A673 (cell line): Measurements from ENCODE around the gene ZBTB20. TPM values are rescaled to one million over a fixed set of nuclear protein-coding genes. Genes with fewer than 3 reads are reported as not detected.

Experiments used
- BruUV-seq: library from RNA; stranded (reverse); fragments of 400-500 nt; replicated peaks from 2 replicates; lab custom pipeline; 2021; lab: Mats Ljungman, UMichigan
- CTCF ChIA-PET: fragments of 300-600 bp; sonication (Branson Sonifier 250); formaldehyde crosslinking; loops from one replicate; lab custom pipeline; 2022; ENCODE audit warnings: antibody characterized with exemption; lab: Charles Lee
- POLR2A ChIA-PET: fragments of 300-600 bp; sonication (Branson Sonifier 250); formaldehyde crosslinking; loops from one replicate; lab custom pipeline; 2022; ENCODE audit warnings: antibody characterized with exemption; ENCODE audit not compliant: low non-redundant PET; lab: Charles Lee
- DNase-seq: peaks from one replicate; pipeline ENCODE4 v3.0.0-alpha.2; 2015; ENCODE audit warnings: low spot score
- H3K27ac ChIP-seq: fragments of 200-600 bp; sonication (generic); 2 replicates; pipeline ENCODE4 v1.5.1; 2016; ENCODE audit warnings: mixed run types, low read depth, mild to moderate bottlenecking, mixed read lengths, antibody characterized with exemption, low read length; ENCODE audit not compliant: poor library complexity, severe bottlenecking
- H3K27me3 ChIP-seq: fragments of 200-600 bp; sonication (generic); replicated peaks from 2 replicates; pipeline ENCODE4 v1.6.1; 2017; ENCODE audit warnings: mixed run types, low read depth, mild to moderate bottlenecking, mixed read lengths, antibody characterized with exemption, low read length; ENCODE audit not compliant: insufficient read depth, poor library complexity
- H3K36me3 ChIP-seq: fragments of 200-600 bp; sonication (generic); 2 replicates; pipeline ENCODE4 v1.6.1; 2016; ENCODE audit warnings: mixed run types, mild to moderate bottlenecking, mixed read lengths, antibody characterized with exemption, low read length; ENCODE audit not compliant: insufficient read depth, poor library complexity, severe bottlenecking
- H3K4me1 ChIP-seq: fragments of 200-600 bp; sonication (generic); 2 replicates; pipeline ENCODE4 v1.6.1; 2017; ENCODE audit warnings: mixed run types, mild to moderate bottlenecking, mixed read lengths, antibody characterized with exemption, low read length; ENCODE audit not compliant: insufficient read depth, poor library complexity, severe bottlenecking
- H3K4me3 ChIP-seq: fragments of 200-600 bp; sonication (generic); 2 replicates; pipeline ENCODE4 v1.5.1; 2016; ENCODE audit warnings: low read depth, mixed run types, mild to moderate bottlenecking, mixed read lengths, low read length; ENCODE audit not compliant: poor library complexity, severe bottlenecking
- H3K9me3 ChIP-seq: fragments of 200-600 bp; sonication (generic); 2 replicates; pipeline ENCODE4 v1.6.1; 2016; ENCODE audit warnings: mixed run types, low read depth, mild to moderate bottlenecking, mixed read lengths, antibody characterized with exemption, low read length; ENCODE audit not compliant: poor library complexity, severe bottlenecking
- CTCF ChIP-seq: fragments of 300-800, 200-600 bp; sonication (generic); conservative IDR thresholded peaks from 2 replicates; pipeline ENCODE4 v1.5.1; 2017; ENCODE audit warnings: low read depth, mild to moderate bottlenecking, antibody characterized with exemption, low read length, moderate library complexity, mixed read lengths
- EZH2 ChIP-seq: fragments of 200-600 bp; sonication (generic); IDR thresholded peaks from 2 replicates; pipeline ENCODE4 v1.6.1; 2017; ENCODE audit warnings: borderline replicate concordance, low read depth, mild to moderate bottlenecking, mixed read lengths, antibody characterized with exemption, low read length; ENCODE audit not compliant: poor library complexity, severe bottlenecking
- intact Hi-C: fragments of 100-400 bp; cut with micrococcal nuclease; formaldehyde crosslinking; loops from one replicate; pipeline ENCODE4 v1.10.0; 2022; ENCODE audit not compliant: unreplicated experiment
- total RNA-seq: library from RNA; stranded (reverse); gene quantifications from 2 replicates; pipeline ENCODE4 v1.2.3, GENCODE V29; 2021

The ZBTB20 gene
- total RNA-seq, 1 experiment from 2014 or later: 13.5 TPM

DNA sequence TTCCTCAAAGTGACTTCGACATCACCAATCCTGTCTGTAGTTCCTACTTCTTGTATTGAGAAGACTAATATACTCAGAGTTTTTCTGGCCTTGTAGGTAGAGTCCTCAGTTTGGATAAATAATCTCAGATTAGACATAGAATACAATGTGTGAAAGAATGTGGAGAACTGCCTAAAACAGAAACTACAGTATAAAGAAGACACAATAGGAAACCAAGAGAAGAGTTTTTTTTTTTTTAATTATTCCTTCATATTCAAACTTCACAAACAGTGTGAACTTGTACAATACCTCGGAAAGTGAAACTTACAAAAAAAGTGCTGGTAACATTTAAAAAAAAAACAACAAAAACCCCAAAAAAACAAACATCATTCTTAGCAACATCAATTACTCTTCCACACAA, 832.8 kb downstream of the ZBTB20 start:
- CTCF ChIA-PET: no interaction called here

DNA sequence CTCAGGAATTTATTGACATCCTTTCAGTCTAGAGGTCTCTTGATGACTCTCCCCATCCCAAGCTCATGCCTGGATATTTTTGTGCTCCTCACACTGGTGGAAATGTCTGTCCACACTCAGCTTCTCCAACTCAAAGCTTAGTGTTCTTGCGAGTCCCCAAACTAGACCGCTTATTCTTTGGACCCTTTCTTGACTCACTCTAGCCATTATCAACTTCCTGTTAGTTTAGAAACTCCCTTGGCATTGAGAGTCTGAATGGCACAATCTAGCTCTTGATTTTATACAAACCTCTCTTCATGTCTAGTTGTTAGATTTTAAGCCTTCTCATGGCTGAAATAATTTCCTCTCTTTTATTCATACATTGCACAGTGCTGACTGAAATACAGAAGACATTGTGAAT, 833.7 kb downstream of the ZBTB20 start:
- H3K27ac ChIP-seq: no peak overlapping the region
- ChIA-PET CTCF (no interaction called here), POLR2A (no interaction called here)
- no peaks in the 10 kb centered on the region for H3K4me1 ChIP-seq
- no peaks in the 10 kb centered on the region for H3K9me3 ChIP-seq
- no peak overlapping the region for H3K4me3 ChIP-seq
- no peak for DNase-seq
- H3K27me3 ChIP-seq: no peaks in the 10 kb centered on the region
- H3K36me3 ChIP-seq: no peaks in the 10 kb centered on the region
- intact Hi-C loops: no loop called here
- no peak for TF ChIP-seq EZH2
- TF ChIP-seq CTCF: no peak
- BruUV-seq: no TSS peak

More for the DNA sequence above, 832.8 kb downstream of the ZBTB20 start:
- no peak for DNase-seq
- no peaks in the 10 kb centered on the region for H3K27me3 ChIP-seq
- TF ChIP-seq CTCF (no peak), EZH2 (no peak)
- POLR2A ChIA-PET: no interaction called here
- H3K4me3 ChIP-seq: no peak overlapping the region
- BruUV-seq: no TSS peak
- H3K27ac ChIP-seq: no peak overlapping the region
- H3K9me3 ChIP-seq: no peaks in the 10 kb centered on the region
- intact Hi-C loops: no loop called here
- no peaks in the 10 kb centered on the region for H3K36me3 ChIP-seq
- no peaks in the 10 kb centered on the region for H3K4me1 ChIP-seq

GRCh38 chr3:114310695-114311094, 836.4 kb downstream of the ZBTB20 start:
- ChIA-PET CTCF (no interaction called here), POLR2A (no interaction called here)
- Histone ChIP-seq H3K36me3 (no peaks in the 10 kb centered on the region), H3K4me1 (no peaks in the 10 kb centered on the region), H3K27me3 (no peaks in the 10 kb centered on the region), H3K4me3 (no peak overlapping the region), H3K27ac (no peak overlapping the region), H3K9me3 (no peaks in the 10 kb centered on the region)
- intact Hi-C loops: no loop called here
- no peak for TF ChIP-seq CTCF
- TF ChIP-seq EZH2: no peak
- BruUV-seq: no TSS peak
- no peak for DNase-seq
